Neural cell (in vitro differentiated cells): Measurements from ENCODE around the gene NUDCD3.

ENCODE experiments used
- EP300 ChIP-seq: fragments of 450-650 bp; conservative IDR thresholded peaks from 2 replicates; pipeline ENCODE4 v1.6.1; 2014; ENCODE audit warnings: antibody characterized with exemption, mild to moderate bottlenecking, moderate library complexity; ENCODE audit not compliant: poor library complexity, severe bottlenecking
- EZH2 ChIP-seq: fragments of 200-600, 300-800 bp; shearing (Covaris generic), sonication (generic); IDR thresholded peaks from 2 replicates; pipeline ENCODE4 v1.6.1; 2014; ENCODE audit warnings: antibody characterized with exemption, low read length, borderline replicate concordance, mild to moderate bottlenecking; ENCODE audit not compliant: insufficient read depth, poor library complexity, severe bottlenecking
- POLR2AphosphoS5 ChIP-seq: IDR thresholded peaks from 2 replicates; pipeline ENCODE4 v1.6.1; 2012
- TF ChIP-seq, protein P1 (sequence below): fragments of 450-650 bp; IDR thresholded peaks from 2 replicates; pipeline ENCODE4 v1.5.1; 2014; ENCODE audit warnings: antibody characterized with exemption, mild to moderate bottlenecking, moderate library complexity; ENCODE audit not compliant: poor library complexity, severe bottlenecking
- TF ChIP-seq, protein P2 (sequence below): IDR thresholded peaks from 2 replicates; pipeline ENCODE4 v1.6.1; 2012; ENCODE audit warnings: borderline replicate concordance

DNA sequence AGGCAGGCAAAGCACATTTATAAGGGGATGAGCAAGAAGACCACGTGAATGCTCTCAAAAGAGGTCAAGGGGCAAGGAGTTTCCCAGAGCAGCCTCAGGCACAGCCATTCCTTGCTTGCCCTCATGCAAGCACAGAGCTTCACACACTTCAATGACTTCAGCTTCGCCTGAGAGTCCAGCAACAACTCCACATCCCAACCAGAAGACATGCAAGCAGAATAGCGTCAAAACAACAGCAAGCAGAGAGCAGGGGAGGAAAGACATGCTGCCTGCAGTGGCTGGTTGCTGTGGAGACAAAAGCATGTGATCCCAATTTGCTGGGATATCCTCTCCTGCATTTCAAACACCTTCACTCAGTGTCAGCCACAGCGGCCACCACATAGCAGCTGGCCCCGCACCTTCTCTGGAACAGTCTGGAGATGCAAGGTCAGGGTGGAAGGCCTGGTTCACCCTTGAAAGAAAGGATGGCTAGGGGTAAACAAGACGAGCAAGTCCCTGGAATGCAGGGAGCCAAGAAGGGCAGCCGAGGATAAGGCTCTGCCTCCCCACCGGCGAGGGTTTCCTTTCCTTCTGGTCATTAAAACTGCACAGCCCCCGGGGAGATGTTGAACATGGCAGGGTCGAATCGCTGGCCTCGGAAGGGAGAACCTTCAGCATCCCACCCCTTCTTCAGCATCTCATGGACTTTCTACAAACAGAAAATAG, 104.9 kb downstream of the NUDCD3 start:
- TF ChIP-seq, protein P1, sequence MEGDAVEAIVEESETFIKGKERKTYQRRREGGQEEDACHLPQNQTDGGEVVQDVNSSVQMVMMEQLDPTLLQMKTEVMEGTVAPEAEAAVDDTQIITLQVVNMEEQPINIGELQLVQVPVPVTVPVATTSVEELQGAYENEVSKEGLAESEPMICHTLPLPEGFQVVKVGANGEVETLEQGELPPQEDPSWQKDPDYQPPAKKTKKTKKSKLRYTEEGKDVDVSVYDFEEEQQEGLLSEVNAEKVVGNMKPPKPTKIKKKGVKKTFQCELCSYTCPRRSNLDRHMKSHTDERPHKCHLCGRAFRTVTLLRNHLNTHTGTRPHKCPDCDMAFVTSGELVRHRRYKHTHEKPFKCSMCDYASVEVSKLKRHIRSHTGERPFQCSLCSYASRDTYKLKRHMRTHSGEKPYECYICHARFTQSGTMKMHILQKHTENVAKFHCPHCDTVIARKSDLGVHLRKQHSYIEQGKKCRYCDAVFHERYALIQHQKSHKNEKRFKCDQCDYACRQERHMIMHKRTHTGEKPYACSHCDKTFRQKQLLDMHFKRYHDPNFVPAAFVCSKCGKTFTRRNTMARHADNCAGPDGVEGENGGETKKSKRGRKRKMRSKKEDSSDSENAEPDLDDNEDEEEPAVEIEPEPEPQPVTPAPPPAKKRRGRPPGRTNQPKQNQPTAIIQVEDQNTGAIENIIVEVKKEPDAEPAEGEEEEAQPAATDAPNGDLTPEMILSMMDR, result no peak
- TF ChIP-seq EP300, result no peak
- TF ChIP-seq, protein P2, sequence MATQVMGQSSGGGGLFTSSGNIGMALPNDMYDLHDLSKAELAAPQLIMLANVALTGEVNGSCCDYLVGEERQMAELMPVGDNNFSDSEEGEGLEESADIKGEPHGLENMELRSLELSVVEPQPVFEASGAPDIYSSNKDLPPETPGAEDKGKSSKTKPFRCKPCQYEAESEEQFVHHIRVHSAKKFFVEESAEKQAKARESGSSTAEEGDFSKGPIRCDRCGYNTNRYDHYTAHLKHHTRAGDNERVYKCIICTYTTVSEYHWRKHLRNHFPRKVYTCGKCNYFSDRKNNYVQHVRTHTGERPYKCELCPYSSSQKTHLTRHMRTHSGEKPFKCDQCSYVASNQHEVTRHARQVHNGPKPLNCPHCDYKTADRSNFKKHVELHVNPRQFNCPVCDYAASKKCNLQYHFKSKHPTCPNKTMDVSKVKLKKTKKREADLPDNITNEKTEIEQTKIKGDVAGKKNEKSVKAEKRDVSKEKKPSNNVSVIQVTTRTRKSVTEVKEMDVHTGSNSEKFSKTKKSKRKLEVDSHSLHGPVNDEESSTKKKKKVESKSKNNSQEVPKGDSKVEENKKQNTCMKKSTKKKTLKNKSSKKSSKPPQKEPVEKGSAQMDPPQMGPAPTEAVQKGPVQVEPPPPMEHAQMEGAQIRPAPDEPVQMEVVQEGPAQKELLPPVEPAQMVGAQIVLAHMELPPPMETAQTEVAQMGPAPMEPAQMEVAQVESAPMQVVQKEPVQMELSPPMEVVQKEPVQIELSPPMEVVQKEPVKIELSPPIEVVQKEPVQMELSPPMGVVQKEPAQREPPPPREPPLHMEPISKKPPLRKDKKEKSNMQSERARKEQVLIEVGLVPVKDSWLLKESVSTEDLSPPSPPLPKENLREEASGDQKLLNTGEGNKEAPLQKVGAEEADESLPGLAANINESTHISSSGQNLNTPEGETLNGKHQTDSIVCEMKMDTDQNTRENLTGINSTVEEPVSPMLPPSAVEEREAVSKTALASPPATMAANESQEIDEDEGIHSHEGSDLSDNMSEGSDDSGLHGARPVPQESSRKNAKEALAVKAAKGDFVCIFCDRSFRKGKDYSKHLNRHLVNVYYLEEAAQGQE, result no peak
- no peak for TF ChIP-seq EZH2
- no peak for TF ChIP-seq POLR2AphosphoS5
